ENCODE data around the gene CALHM3. TPM values are rescaled to one million over a fixed set of nuclear protein-coding genes. Genes with fewer than 3 reads are reported as not detected.

The CALHM3 gene
- total RNA-seq, 1 donor: not detected

GRCh38 chr10:103459615-103460014, 19.4 kb downstream of the CALHM3 start:
- DNase-seq (ENCODE audit: insufficient read length, low spot score, missing footprints): no peak
- Histone ChIP-seq H3K27ac (ENCODE audit: low read depth, low read length) (no peak overlapping the region), H3K36me3 (ENCODE audit: insufficient read depth, low read length) (no peaks in the 10 kb centered on the region), H3K9me3 (ENCODE audit: low read depth, low read length) (no peaks in the 10 kb centered on the region), H3K4me2 (ENCODE audit: insufficient read depth, low read length) (no peak overlapping the region), H3K4me1 (ENCODE audit: insufficient read depth, low read length) (no peaks in the 10 kb centered on the region), H3K27me3 (ENCODE audit: insufficient read depth, low read length) (no peaks in the 10 kb centered on the region), H3K79me2 (ENCODE audit: insufficient read depth, low read length) (no peaks in the 10 kb centered on the region), H2AFZ (ENCODE audit: low read length) (no peak overlapping the region), H3K4me3 (ENCODE audit: insufficient read depth, low read length) (no peak overlapping the region), H4K20me1 (ENCODE audit: insufficient read depth, low read length) (no peaks in the 10 kb centered on the region)
- no peak for TF ChIP-seq CTCF (IDR thresholded peaks at IDR 0.05; ENCODE audit: extremely low read depth, low read depth, low read length)

GRCh38 chr10:103458720-103459119, 20.3 kb downstream of the CALHM3 start, which contains the start of gene CALHM1:
TSS of gene CALHM1 (minus strand) at chr10:103458900. CDS start at chr10:103458751, 149 bp downstream.
- H3K4me2 ChIP-seq (ENCODE audit: insufficient read depth, low read length): no peak within 1 kb of the TSS
- H4K20me1 ChIP-seq (ENCODE audit: insufficient read depth, low read length): no peaks in the 10 kb centered on the region
- no peaks in the 10 kb centered on the region for H3K9me3 ChIP-seq (ENCODE audit: low read depth, low read length)
- no peaks in the 10 kb centered on the region for H3K27me3 ChIP-seq (ENCODE audit: insufficient read depth, low read length)
- peak; percentile 83 for DNase-seq (ENCODE audit: insufficient read length, low spot score, missing footprints)
- no peak within 1 kb of the TSS for H3K27ac ChIP-seq (ENCODE audit: low read depth, low read length)
- no peaks in the 10 kb centered on the region for H3K36me3 ChIP-seq (ENCODE audit: insufficient read depth, low read length)
- no peaks in the 10 kb centered on the region for H3K4me1 ChIP-seq (ENCODE audit: insufficient read depth, low read length)
- H2AFZ ChIP-seq (ENCODE audit: low read length): no peak within 1 kb of the TSS
- no peaks in the 10 kb centered on the region for H3K79me2 ChIP-seq (ENCODE audit: insufficient read depth, low read length)
- TF ChIP-seq CTCF (IDR thresholded peaks at IDR 0.05; ENCODE audit: extremely low read depth, low read depth, low read length): no peak
- H3K4me3 ChIP-seq (ENCODE audit: insufficient read depth, low read length): no peak within 1 kb of the TSS

- no peaks in the 10 kb centered on the region for H3K36me3 ChIP-seq (ENCODE audit: insufficient read depth, low read length)
- no peaks in the 10 kb centered on the region for H3K79me2 ChIP-seq (ENCODE audit: insufficient read depth, low read length)
- no peak overlapping the region for H3K4me2 ChIP-seq (ENCODE audit: insufficient read depth, low read length)
- TF ChIP-seq CTCF (IDR thresholded peaks at IDR 0.05; ENCODE audit: extremely low read depth, low read depth, low read length): no peak
- no peaks in the 10 kb centered on the region for H4K20me1 ChIP-seq (ENCODE audit: insufficient read depth, low read length)
- no peak overlapping the region for H3K27ac ChIP-seq (ENCODE audit: low read depth, low read length)
- no peak overlapping the region for H3K4me3 ChIP-seq (ENCODE audit: insufficient read depth, low read length)
- DNase-seq (ENCODE audit: insufficient read length, low spot score, missing footprints): peak; percentile 76
- no peak overlapping the region for H2AFZ ChIP-seq (ENCODE audit: low read length)
- H3K9me3 ChIP-seq (ENCODE audit: low read depth, low read length): no peaks in the 10 kb centered on the region
- H3K4me1 ChIP-seq (ENCODE audit: insufficient read depth, low read length): no peaks in the 10 kb centered on the region
- no peaks in the 10 kb centered on the region for H3K27me3 ChIP-seq (ENCODE audit: insufficient read depth, low read length)
Observed at GRCh38 chr10:103457896-103458583, 21.0 kb downstream of the CALHM3 start.

- Histone ChIP-seq H3K79me2 (ENCODE audit: insufficient read depth, low read length) (no peaks in the 10 kb centered on the region), H3K27ac (ENCODE audit: low read depth, low read length) (no peak overlapping the region), H2AFZ (ENCODE audit: low read length) (no peak overlapping the region), H3K4me1 (ENCODE audit: insufficient read depth, low read length) (peaks cover 5% of the 10 kb centered on the region), H3K36me3 (ENCODE audit: insufficient read depth, low read length) (no peaks in the 10 kb centered on the region), H4K20me1 (ENCODE audit: insufficient read depth, low read length) (no peaks in the 10 kb centered on the region), H3K4me2 (ENCODE audit: insufficient read depth, low read length) (no peak overlapping the region), H3K9me3 (ENCODE audit: low read depth, low read length) (no peaks in the 10 kb centered on the region), H3K4me3 (ENCODE audit: insufficient read depth, low read length) (no peak overlapping the region), H3K27me3 (ENCODE audit: insufficient read depth, low read length) (no peaks in the 10 kb centered on the region)
- DNase-seq (ENCODE audit: insufficient read length, low spot score, missing footprints): peak; percentile 80
- no peak for TF ChIP-seq CTCF (IDR thresholded peaks at IDR 0.05; ENCODE audit: extremely low read depth, low read depth, low read length)
Observed at GRCh38 chr10:103457176-103457712, 21.8 kb downstream of the CALHM3 start.
